T-helper 2 cell treated with Interferon-gamma antibody and Interleukin-4, amounts not matched to agents 5 μg/mL and 100 μg/mL, for 36 hours (primary cell): ENCODE measurements around the gene SIK1.
"Not testable (repeated sequence)": the region's sequence is repeated elsewhere in the genome, so short reads cannot be mapped to it uniquely, and the experiment has no call there.

Experiments
- DNase-seq: peaks from one replicate; pipeline ENCODE4 v3.0.0; 2021; ENCODE audit warnings: low spot score
- H3K27ac Mint-ChIP-seq: one replicate; pipeline ENCODE4 v1.8.0; 2021; ENCODE audit warnings: mild to moderate bottlenecking, mixed read lengths
- H3K27me3 Mint-ChIP-seq: one replicate; pipeline ENCODE4 v1.8.0; 2021; ENCODE audit warnings: low read depth, mixed read lengths
- H3K36me3 Mint-ChIP-seq: one replicate; pipeline ENCODE4 v1.8.0; 2021; ENCODE audit warnings: low read depth, mixed read lengths
- H3K4me1 Mint-ChIP-seq: one replicate; pipeline ENCODE4 v1.8.0; 2021; ENCODE audit warnings: low read depth, mixed read lengths
- H3K4me3 Mint-ChIP-seq: one replicate; pipeline ENCODE4 v1.8.0; 2022; ENCODE audit warnings: mild to moderate bottlenecking, moderate library complexity, mixed read lengths
- H3K9me3 Mint-ChIP-seq: one replicate; pipeline ENCODE4 v1.8.0; 2021; ENCODE audit warnings: mixed read lengths

SIK1 gene

GRCh38 chr21:43419475-43419874 is 7.5 kb downstream of the SIK1 start:
- H3K4me1 Mint-ChIP-seq, H3K27ac Mint-ChIP-seq, H3K27me3 Mint-ChIP-seq, H3K36me3 Mint-ChIP-seq, H3K9me3 Mint-ChIP-seq, H3K4me3 Mint-ChIP-seq, DNase-seq: not testable (repeated sequence)

- DNase-seq, H3K4me1 Mint-ChIP-seq, H3K36me3 Mint-ChIP-seq, H3K4me3 Mint-ChIP-seq, H3K27me3 Mint-ChIP-seq, H3K9me3 Mint-ChIP-seq, H3K27ac Mint-ChIP-seq: not testable (repeated sequence)
Observed at GRCh38 chr21:43414576-43414975, 12.4 kb downstream of the SIK1 start.

GRCh38 chr21:43412020-43412788 is 14.7 kb downstream of the SIK1 start:
- not testable (repeated sequence) for H3K27me3 Mint-ChIP-seq, H3K27ac Mint-ChIP-seq, H3K9me3 Mint-ChIP-seq, H3K4me1 Mint-ChIP-seq, H3K36me3 Mint-ChIP-seq, H3K4me3 Mint-ChIP-seq, DNase-seq

- not testable (repeated sequence) for H3K27ac Mint-ChIP-seq, DNase-seq, H3K27me3 Mint-ChIP-seq, H3K36me3 Mint-ChIP-seq, H3K9me3 Mint-ChIP-seq, H3K4me1 Mint-ChIP-seq, H3K4me3 Mint-ChIP-seq
Observed at GRCh38 chr21:43410456-43411068, 16.4 kb downstream of the SIK1 start.

GRCh38 chr21:43407139-43407538 is 19.8 kb downstream of the SIK1 start:
- H3K4me1 Mint-ChIP-seq, H3K27ac Mint-ChIP-seq, H3K36me3 Mint-ChIP-seq, H3K4me3 Mint-ChIP-seq, H3K27me3 Mint-ChIP-seq, H3K9me3 Mint-ChIP-seq, DNase-seq: not testable (repeated sequence)

GRCh38 chr21:43404450-43404849 is 22.5 kb downstream of the SIK1 start:
- H3K4me3 Mint-ChIP-seq, H3K36me3 Mint-ChIP-seq, H3K9me3 Mint-ChIP-seq, DNase-seq, H3K27me3 Mint-ChIP-seq, H3K27ac Mint-ChIP-seq, H3K4me1 Mint-ChIP-seq: not testable (repeated sequence)

GRCh38 chr21:43403651-43404430 is 23.1 kb downstream of the SIK1 start:
- H3K4me3 Mint-ChIP-seq, DNase-seq, H3K9me3 Mint-ChIP-seq, H3K36me3 Mint-ChIP-seq, H3K4me1 Mint-ChIP-seq, H3K27me3 Mint-ChIP-seq, H3K27ac Mint-ChIP-seq: not testable (repeated sequence)

GRCh38 chr21:43401125-43401524 is 25.8 kb downstream of the SIK1 start:
- H3K4me3 Mint-ChIP-seq, H3K36me3 Mint-ChIP-seq, H3K27me3 Mint-ChIP-seq, DNase-seq, H3K27ac Mint-ChIP-seq, H3K4me1 Mint-ChIP-seq, H3K9me3 Mint-ChIP-seq: not testable (repeated sequence)

GRCh38 chr21:43399595-43400015 is 27.3 kb downstream of the SIK1 start:
- H3K27ac Mint-ChIP-seq, H3K27me3 Mint-ChIP-seq, H3K4me3 Mint-ChIP-seq, H3K36me3 Mint-ChIP-seq, DNase-seq, H3K9me3 Mint-ChIP-seq, H3K4me1 Mint-ChIP-seq: not testable (repeated sequence)

- H3K27ac Mint-ChIP-seq, H3K4me1 Mint-ChIP-seq, H3K9me3 Mint-ChIP-seq, H3K36me3 Mint-ChIP-seq, DNase-seq, H3K27me3 Mint-ChIP-seq, H3K4me3 Mint-ChIP-seq: not testable (repeated sequence)
Observed at GRCh38 chr21:43399136-43399535, 27.8 kb downstream of the SIK1 start.

GRCh38 chr21:43398533-43398932 is 28.4 kb downstream of the SIK1 start:
- not testable (repeated sequence) for H3K9me3 Mint-ChIP-seq, H3K4me3 Mint-ChIP-seq, H3K36me3 Mint-ChIP-seq, DNase-seq, H3K27me3 Mint-ChIP-seq, H3K27ac Mint-ChIP-seq, H3K4me1 Mint-ChIP-seq

GRCh38 chr21:43398000-43398399 is 28.9 kb downstream of the SIK1 start:
- DNase-seq, H3K9me3 Mint-ChIP-seq, H3K4me3 Mint-ChIP-seq, H3K27me3 Mint-ChIP-seq, H3K4me1 Mint-ChIP-seq, H3K36me3 Mint-ChIP-seq, H3K27ac Mint-ChIP-seq: not testable (repeated sequence)

GRCh38 chr21:43397439-43397808 is 29.5 kb downstream of the SIK1 start:
- H3K4me3 Mint-ChIP-seq, H3K36me3 Mint-ChIP-seq, H3K4me1 Mint-ChIP-seq, H3K27me3 Mint-ChIP-seq, H3K27ac Mint-ChIP-seq, H3K9me3 Mint-ChIP-seq, DNase-seq: not testable (repeated sequence)

GRCh38 chr21:43396788-43397438 is 30.0 kb downstream of the SIK1 start:
- H3K4me3 Mint-ChIP-seq, H3K36me3 Mint-ChIP-seq, H3K4me1 Mint-ChIP-seq, H3K27ac Mint-ChIP-seq, DNase-seq, H3K9me3 Mint-ChIP-seq, H3K27me3 Mint-ChIP-seq: not testable (repeated sequence)
